SH-SY5Y (cell line): ENCODE results near the gene NTF3.

Experiments used
- GATA2 ChIP-seq: IDR thresholded peaks from 2 replicates; pipeline ENCODE4 v1.6.1; 2011; ENCODE audit warnings: mild to moderate bottlenecking, low read depth, low read length
- GATA3 ChIP-seq: IDR thresholded peaks from 2 replicates; pipeline ENCODE4 v1.6.1; 2011; ENCODE audit warnings: low read depth, mild to moderate bottlenecking, low read length, moderate library complexity

- TF ChIP-seq GATA3 (no peak), GATA2 (no peak)
These were observed 84.7 kb downstream of the NTF3 start for GRCh38 chr12:5516371-5517241.
